HG03280 (cell line): ENCODE measurements around the gene AATK.

Source experiments
- ATAC-seq: cut with Tn5 transposase; IDR thresholded peaks from one replicate; pipeline ENCODE4 v1.9.1; 2021; ENCODE audit warnings: mild to moderate bottlenecking, moderate library complexity; ENCODE audit not compliant: unreplicated experiment

Gene AATK

GRCh38 chr17:81183316-81183715 is 17.3 kb upstream of the AATK start:
- ATAC-seq: no peak

- no peak for ATAC-seq
Observed at GRCh38 chr17:81182596-81182995, 16.6 kb upstream of the AATK start.

GRCh38 chr17:81181811-81182185 is 15.8 kb upstream of the AATK start:
- no peak for ATAC-seq

- no peak for ATAC-seq
Observed at GRCh38 chr17:81180836-81181810, 15.1 kb upstream of the AATK start.

GRCh38 chr17:81179861-81180260 is 13.8 kb upstream of the AATK start:
- ATAC-seq: no peak

GRCh38 chr17:81179220-81179619 is 13.2 kb upstream of the AATK start:
- no peak for ATAC-seq

- no peak for ATAC-seq
Observed at GRCh38 chr17:81178136-81179091, 12.4 kb upstream of the AATK start.

- no peak for ATAC-seq
Observed at GRCh38 chr17:81176666-81177065, 10.6 kb upstream of the AATK start.

GRCh38 chr17:81173762-81174155 is 7.7 kb upstream of the AATK start:
- no peak for ATAC-seq

GRCh38 chr17:81173052-81173761 is 7.2 kb upstream of the AATK start:
- no peak for ATAC-seq

- ATAC-seq: no peak
Observed at GRCh38 chr17:81171941-81172340, 5.9 kb upstream of the AATK start.

- ATAC-seq: no peak
Observed at GRCh38 chr17:81170727-81171494, 4.9 kb upstream of the AATK start.

GRCh38 chr17:81169870-81170309 is 3.9 kb upstream of the AATK start:
- no peak for ATAC-seq

- ATAC-seq: no peak
Observed at GRCh38 chr17:81167638-81168037, 1.6 kb upstream of the AATK start.

- no peak for ATAC-seq
Observed at GRCh38 chr17:81167194-81167524, 1.1 kb upstream of the AATK start.

GRCh38 chr17:81165246-81166032 is 582 bp downstream of the AATK start, which contains the start of gene PVALEF:
Gene PVALEF, plus strand, starts transcription at chr17:81165507. Its CDS starts 15,720 bp downstream, at chr17:81181227.
- ATAC-seq: no peak

- no peak for ATAC-seq
Observed at GRCh38 chr17:81164371-81165245, 1.4 kb downstream of the AATK start.

- ATAC-seq: no peak
Observed at GRCh38 chr17:81163703-81164370, 2.2 kb downstream of the AATK start.
